A549 treated with CORT108297 at 1 μM for 4 hours (cell line): ENCODE data around the gene WAC. TPM values are rescaled to one million over a fixed set of nuclear protein-coding genes. Genes with fewer than 3 reads are reported as not detected.

ENCODE experiments used
- total RNA-seq: library from RNA; stranded (reverse); fragments of 200-300 nt; extraction: Qiagen RNA extraction; gene quantifications from 5 replicates; pipeline ENCODE4 v1.2.3, GENCODE V29; 2022

WAC gene, protein sequence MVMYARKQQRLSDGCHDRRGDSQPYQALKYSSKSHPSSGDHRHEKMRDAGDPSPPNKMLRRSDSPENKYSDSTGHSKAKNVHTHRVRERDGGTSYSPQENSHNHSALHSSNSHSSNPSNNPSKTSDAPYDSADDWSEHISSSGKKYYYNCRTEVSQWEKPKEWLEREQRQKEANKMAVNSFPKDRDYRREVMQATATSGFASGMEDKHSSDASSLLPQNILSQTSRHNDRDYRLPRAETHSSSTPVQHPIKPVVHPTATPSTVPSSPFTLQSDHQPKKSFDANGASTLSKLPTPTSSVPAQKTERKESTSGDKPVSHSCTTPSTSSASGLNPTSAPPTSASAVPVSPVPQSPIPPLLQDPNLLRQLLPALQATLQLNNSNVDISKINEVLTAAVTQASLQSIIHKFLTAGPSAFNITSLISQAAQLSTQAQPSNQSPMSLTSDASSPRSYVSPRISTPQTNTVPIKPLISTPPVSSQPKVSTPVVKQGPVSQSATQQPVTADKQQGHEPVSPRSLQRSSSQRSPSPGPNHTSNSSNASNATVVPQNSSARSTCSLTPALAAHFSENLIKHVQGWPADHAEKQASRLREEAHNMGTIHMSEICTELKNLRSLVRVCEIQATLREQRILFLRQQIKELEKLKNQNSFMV
- 58.4 to 75.6 TPM (median 73.1 TPM) in 5 replicates for total RNA-seq

DNA sequence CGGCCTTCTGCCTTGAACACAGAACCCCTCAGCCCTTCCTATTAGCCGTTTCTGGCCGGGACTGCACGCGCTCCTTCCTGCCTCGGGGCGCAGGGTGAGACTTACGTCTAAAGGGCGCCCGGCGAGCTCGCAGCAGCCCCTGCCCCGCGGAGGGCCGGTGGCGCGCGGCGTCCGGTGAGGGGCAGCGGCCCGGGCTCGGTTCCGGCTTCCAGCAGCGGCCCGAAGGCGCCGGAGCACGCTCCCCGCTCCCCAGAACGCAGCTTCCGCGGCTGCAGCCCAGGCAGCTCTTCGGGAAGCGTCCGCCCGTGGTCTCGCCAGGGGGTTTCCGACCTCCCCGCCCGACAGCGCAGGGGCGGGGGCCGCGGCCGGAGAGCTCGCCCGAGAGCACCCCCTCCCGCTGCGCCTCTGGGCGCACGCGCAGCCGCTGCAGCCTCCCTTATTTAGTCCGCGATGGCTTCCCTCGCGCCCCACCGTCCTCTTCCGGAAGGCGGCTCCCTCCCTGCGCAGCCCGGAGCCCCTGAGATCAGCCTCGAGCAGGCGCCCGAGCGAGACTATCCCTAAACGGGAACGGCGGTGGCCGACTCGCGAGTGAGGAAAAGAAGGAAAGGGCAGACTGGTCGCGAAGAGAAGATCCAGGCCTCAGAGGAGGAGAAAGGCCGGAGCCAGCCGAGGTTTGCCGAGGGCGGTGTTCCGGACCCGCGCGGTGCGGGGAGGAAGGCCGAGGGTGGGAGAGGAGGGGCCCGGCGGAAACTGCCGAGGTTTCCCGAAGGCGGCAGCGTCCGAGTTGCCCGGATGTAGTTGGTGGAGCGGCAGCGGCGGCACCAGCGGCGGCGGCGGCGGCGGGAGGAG lies at the start of gene WAC:
Gene WAC (plus strand): TSS at position 782 of the 849 bp plus-strand sequence. CDS start 462 bp downstream, outside the sequence.

Other genes starting within 250 kb of the WAC start
- gene MPP7, start 230.1 kb upstream of the WAC start, total RNA-seq: 0.07 to 0.15 TPM (median 0.11 TPM) in 5 replicates
- gene BAMBI, start 144.4 kb downstream of the WAC start, total RNA-seq: 13.1 to 17.1 TPM (median 15.0 TPM) in 5 replicates